ENCODE measurements around the gene CXCL17. TPM values are rescaled to one million over a fixed set of nuclear protein-coding genes. Genes with fewer than 3 reads are reported as not detected.

The CXCL17 gene
- total RNA-seq, 1 experiment from 2014 or later: 0.32 TPM

GRCh38 chr19:42455621-42456081 lies 12.9 kb upstream of the CXCL17 start:
- ATAC-seq (peak; percentile 97), DNase-seq (ENCODE audit: low read depth, low spot score) (peak; percentile 76)
- ChIA-PET RAD21 (ENCODE audit: low non-redundant PET in 1 of 2, low total read pairs in 2 of 2, uncharacterized antibody in 2 of 2, unreplicated experiment in 2 of 2) (no interaction called here), POLR2A (no interaction called here), CTCF (interaction anchor here (1.0 to 2.1 kb wide), 4 partner anchors 15 to 141 kb away, joined by 4 to 24 read pairs (median 7); no protein-coding TSS in a partner anchor)
- peak overlapping the region; percentile 40 for H3K4me2 ChIP-seq (ENCODE audit: low read length)
- H3K4me3 ChIP-seq (replicated peaks in 1 of 2; ENCODE audit: low read depth in 1 of 2, low read length in 2 of 2): no peak overlapping the region
- no peaks in the 10 kb centered on the region for H4K20me1 ChIP-seq (ENCODE audit: insufficient read depth)
- H3K9me2 ChIP-seq (ENCODE audit: insufficient read depth): no peaks in the 10 kb centered on the region
- H3K9ac ChIP-seq (ENCODE audit: low read length): no peak overlapping the region
- TF ChIP-seq JUND (IDR thresholded peaks at IDR 0.05) (peak; percentile 85), YY1 (IDR thresholded peaks at IDR 0.05; ENCODE audit: extremely low read depth, insufficient replicate concordance, low read depth, low read length) (no peak), MAX (IDR thresholded peaks at IDR 0.05) (0 out of 2 replicates have a peak, but pooled peaks have one; percentile 35), ZNF274 (IDR thresholded peaks at IDR 0.05; ENCODE audit: low read depth, low read length) (no peak), EGR1 (IDR thresholded peaks at IDR 0.05; ENCODE audit: low read depth) (no peak), POLR2A (IDR thresholded peaks at IDR 0.05; ENCODE audit: borderline replicate concordance, extremely low read depth, insufficient read depth, insufficient read length) (no peak), POLR2AphosphoS5 (IDR thresholded peaks at IDR 0.05; ENCODE audit: low read depth, low read length) (no peak), ZFX (IDR thresholded peaks at IDR 0.05) (no peak), FOSL1 (IDR thresholded peaks at IDR 0.05; ENCODE audit: low read depth) (peak; percentile 90), RAD21 (IDR thresholded peaks at IDR 0.05; ENCODE audit: low read depth) (peak; percentile 17; the same call in 1 of the 2 replicates), EZH2 (IDR thresholded peaks at IDR 0.05) (no peak), CBX3 (IDR thresholded peaks at IDR 0.05; ENCODE audit: low read depth) (peak; percentile 64; the same call in 1 of the 2 replicates), ZBTB33 (IDR thresholded peaks at IDR 0.05; ENCODE audit: extremely low read depth, insufficient replicate concordance, low read length) (no peak), ATF3 (IDR thresholded peaks at IDR 0.05) (no peak), CEBPB (IDR thresholded peaks at IDR 0.05; ENCODE audit: low read depth) (peak; percentile 32; the same call in 1 of the 2 replicates), SP1 (IDR thresholded peaks at IDR 0.05; ENCODE audit: low read depth) (peak; percentile 46; the same call in 1 of the 2 replicates), SRF (IDR thresholded peaks at IDR 0.05; ENCODE audit: low read depth) (0 out of 2 replicates have a peak, but pooled peaks have one; percentile 25)
- peaks cover 9 to 15% of the 10 kb centered on the region in 2 experiments for H3K4me1 ChIP-seq (ENCODE audit: control insufficient read depth in 1 of 2, insufficient read depth in 2 of 2, low read length in 2 of 2)
- H3K36me3 ChIP-seq (ENCODE audit: control insufficient read depth in 1 of 2, insufficient read depth in 2 of 2, low read length in 2 of 2): no peaks in the 10 kb centered on the region
- no peaks in the 10 kb centered on the region for H3K9me3 ChIP-seq (ENCODE audit: control insufficient read depth in 1 of 2, insufficient read depth in 1 of 2, low read depth in 1 of 2, low read length in 2 of 2)
- no peaks in the 10 kb centered on the region for H3K79me2 ChIP-seq (ENCODE audit: insufficient read depth, low read length)
- H2AFZ ChIP-seq (ENCODE audit: low read depth, low read length, poor library complexity, severe bottlenecking): no peak overlapping the region
- H3K27ac ChIP-seq (ENCODE audit: low read depth, low read length): no peak overlapping the region; the same call in 1 of the 2 replicates
- intact Hi-C loops (cut with micrococcal nuclease): no loop called here
- no TSS peak for BruUV-seq (replicated peaks)
- no peaks in the 10 kb centered on the region for H3K27me3 ChIP-seq (ENCODE audit: insufficient read depth, low read length)

Measured in HCT116 (cell line).